Osteocyte (in vitro differentiated cells): ENCODE data around the gene COL4A6. TPM values are rescaled to one million over a fixed set of nuclear protein-coding genes. Genes with fewer than 3 reads are reported as not detected.

Experiments used
- DNase-seq: peaks from one replicate; pipeline ENCODE4 v3.0.0; 2021; ENCODE audit warnings: mixed read lengths; ENCODE audit not compliant: unreplicated experiment; ENCODE audit errors: extremely low spot score
- H3K27ac Mint-ChIP-seq: one replicate; pipeline ENCODE4 v1.8.0; 2021; ENCODE audit warnings: mild to moderate bottlenecking, mixed read lengths; ENCODE audit not compliant: unreplicated experiment
- H3K27me3 Mint-ChIP-seq: one replicate; pipeline ENCODE4 v1.8.0; 2021; ENCODE audit warnings: mixed read lengths; ENCODE audit not compliant: unreplicated experiment
- H3K36me3 Mint-ChIP-seq: one replicate; pipeline ENCODE4 v1.8.0; 2021; ENCODE audit warnings: mixed read lengths; ENCODE audit not compliant: unreplicated experiment
- H3K4me1 Mint-ChIP-seq: one replicate; pipeline ENCODE4 v1.8.0; 2021; ENCODE audit warnings: mixed read lengths; ENCODE audit not compliant: unreplicated experiment
- H3K4me3 Mint-ChIP-seq: one replicate; pipeline ENCODE4 v1.8.0; 2021; ENCODE audit warnings: mild to moderate bottlenecking, moderate library complexity, mixed read lengths; ENCODE audit not compliant: unreplicated experiment
- H3K9me3 Mint-ChIP-seq: one replicate; pipeline ENCODE4 v1.8.0; 2021; ENCODE audit warnings: mixed read lengths; ENCODE audit not compliant: unreplicated experiment
- total RNA-seq: library from RNA; stranded (reverse); gene quantifications from 2 replicates; pipeline ENCODE4 v1.2.1, GENCODE V29; 2021
- TF ChIP-seq, protein P1 (sequence below): fragments of 200-600 bp; sonication (generic); IDR thresholded peaks from 2 replicates; pipeline ENCODE4 v1.5.0; 2021; ENCODE audit warnings: antibody characterized with exemption, mild to moderate bottlenecking, moderate library complexity

Gene COL4A6
- total RNA-seq, 1 donor from 2014 or later: 36.2 TPM

DNA sequence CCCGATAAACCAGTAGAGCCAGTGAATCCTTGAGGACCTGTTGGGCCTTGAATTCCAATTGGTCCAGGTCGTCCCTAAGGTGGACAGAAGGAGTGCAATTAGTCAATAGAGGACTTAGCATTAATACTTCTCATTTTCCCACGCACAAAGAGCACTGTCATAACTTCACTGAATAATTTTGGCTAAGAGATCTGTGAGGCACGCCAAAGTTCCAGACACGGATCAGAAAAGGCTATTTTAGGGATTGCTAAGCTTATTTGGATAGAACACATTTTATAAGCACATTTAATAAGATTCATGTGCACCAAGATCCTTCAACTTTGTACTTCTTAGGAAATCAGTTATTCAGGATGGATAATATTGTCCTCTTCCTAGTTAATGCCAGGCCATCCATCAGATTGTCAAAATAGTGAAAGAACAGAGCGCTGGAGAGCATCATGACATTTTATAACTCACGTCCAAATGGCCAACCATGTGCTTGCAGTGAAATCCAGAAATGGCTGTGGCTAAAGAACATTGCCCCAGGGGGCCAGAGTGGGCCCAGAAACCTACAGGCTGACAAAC, 216.8 kb downstream of the COL4A6 start:
- Mint-ChIP-seq H3K4me3 (no peak overlapping the region), H3K27me3 (no peaks in the 10 kb centered on the region), H3K27ac (no peak overlapping the region), H3K9me3 (no peaks in the 10 kb centered on the region), H3K36me3 (peaks cover 2% of the 10 kb centered on the region), H3K4me1 (peaks cover 15% of the 10 kb centered on the region)
- TF ChIP-seq, protein P1, sequence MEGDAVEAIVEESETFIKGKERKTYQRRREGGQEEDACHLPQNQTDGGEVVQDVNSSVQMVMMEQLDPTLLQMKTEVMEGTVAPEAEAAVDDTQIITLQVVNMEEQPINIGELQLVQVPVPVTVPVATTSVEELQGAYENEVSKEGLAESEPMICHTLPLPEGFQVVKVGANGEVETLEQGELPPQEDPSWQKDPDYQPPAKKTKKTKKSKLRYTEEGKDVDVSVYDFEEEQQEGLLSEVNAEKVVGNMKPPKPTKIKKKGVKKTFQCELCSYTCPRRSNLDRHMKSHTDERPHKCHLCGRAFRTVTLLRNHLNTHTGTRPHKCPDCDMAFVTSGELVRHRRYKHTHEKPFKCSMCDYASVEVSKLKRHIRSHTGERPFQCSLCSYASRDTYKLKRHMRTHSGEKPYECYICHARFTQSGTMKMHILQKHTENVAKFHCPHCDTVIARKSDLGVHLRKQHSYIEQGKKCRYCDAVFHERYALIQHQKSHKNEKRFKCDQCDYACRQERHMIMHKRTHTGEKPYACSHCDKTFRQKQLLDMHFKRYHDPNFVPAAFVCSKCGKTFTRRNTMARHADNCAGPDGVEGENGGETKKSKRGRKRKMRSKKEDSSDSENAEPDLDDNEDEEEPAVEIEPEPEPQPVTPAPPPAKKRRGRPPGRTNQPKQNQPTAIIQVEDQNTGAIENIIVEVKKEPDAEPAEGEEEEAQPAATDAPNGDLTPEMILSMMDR: no peak
- DNase-seq: no peak

DNA sequence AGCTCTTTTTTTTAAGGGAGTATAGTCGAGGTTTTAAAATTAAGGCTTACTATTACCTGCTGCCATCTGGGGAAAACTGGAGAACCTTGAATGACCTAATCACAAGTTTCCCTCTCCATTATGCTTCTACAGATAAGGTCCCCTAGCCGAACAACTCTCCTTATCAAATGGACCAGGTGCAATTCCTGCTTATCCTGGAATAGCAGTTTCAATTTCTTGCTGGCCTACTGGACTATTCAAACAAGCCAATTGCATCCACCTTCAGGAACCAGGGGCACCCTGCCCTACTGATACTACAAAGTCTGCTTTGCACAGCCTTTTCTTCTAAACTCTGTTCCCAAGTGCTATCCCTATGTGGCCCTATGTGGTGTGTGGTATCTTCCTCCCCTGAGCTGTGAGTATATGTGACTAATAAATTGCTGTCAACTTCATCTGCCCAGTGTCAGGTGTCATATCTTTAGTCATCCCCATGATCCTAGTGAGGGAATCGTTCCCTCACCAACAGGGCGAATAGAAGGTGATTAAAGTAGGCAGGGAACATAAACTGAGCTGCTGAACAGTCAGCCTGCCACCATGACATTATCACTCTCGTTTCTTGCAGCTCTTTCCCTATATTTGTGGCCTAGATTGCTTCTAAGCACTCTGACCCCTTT, 218.1 kb downstream of the COL4A6 start:
- H3K4me3 Mint-ChIP-seq: no peak overlapping the region
- H3K27me3 Mint-ChIP-seq: no peaks in the 10 kb centered on the region
- peaks cover 2% of the 10 kb centered on the region for H3K36me3 Mint-ChIP-seq
- DNase-seq: no peak
- no peak overlapping the region for H3K27ac Mint-ChIP-seq
- peaks cover 10% of the 10 kb centered on the region for H3K4me1 Mint-ChIP-seq
- TF ChIP-seq, protein P1: no peak
- no peaks in the 10 kb centered on the region for H3K9me3 Mint-ChIP-seq

DNA sequence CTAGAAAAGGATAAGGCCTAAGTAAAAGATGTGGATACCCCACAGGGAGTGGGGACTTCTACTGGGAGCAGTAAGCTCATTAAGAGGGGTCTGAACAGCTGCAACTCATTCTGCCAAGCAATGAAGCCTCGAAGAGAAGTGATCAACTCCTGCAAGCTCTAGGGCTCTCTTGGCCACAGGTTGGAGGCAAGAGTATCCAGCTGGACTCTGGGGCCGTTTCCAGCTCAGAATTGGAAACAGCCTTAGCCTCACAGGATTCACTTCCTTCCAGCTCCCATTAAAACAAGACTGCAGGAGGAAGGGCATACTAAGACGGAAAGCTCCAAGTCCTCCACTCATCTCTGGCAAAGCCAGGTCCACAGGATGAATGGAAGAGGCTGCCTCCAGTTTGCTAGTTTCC, 220.3 kb downstream of the COL4A6 start:
- Mint-ChIP-seq H3K36me3 (peaks cover 5% of the 10 kb centered on the region), H3K4me3 (no peak overlapping the region), H3K27ac (no peak overlapping the region), H3K4me1 (peaks cover 4% of the 10 kb centered on the region), H3K9me3 (no peaks in the 10 kb centered on the region), H3K27me3 (no peaks in the 10 kb centered on the region)
- TF ChIP-seq, protein P1: no peak
- DNase-seq: no peak

DNA sequence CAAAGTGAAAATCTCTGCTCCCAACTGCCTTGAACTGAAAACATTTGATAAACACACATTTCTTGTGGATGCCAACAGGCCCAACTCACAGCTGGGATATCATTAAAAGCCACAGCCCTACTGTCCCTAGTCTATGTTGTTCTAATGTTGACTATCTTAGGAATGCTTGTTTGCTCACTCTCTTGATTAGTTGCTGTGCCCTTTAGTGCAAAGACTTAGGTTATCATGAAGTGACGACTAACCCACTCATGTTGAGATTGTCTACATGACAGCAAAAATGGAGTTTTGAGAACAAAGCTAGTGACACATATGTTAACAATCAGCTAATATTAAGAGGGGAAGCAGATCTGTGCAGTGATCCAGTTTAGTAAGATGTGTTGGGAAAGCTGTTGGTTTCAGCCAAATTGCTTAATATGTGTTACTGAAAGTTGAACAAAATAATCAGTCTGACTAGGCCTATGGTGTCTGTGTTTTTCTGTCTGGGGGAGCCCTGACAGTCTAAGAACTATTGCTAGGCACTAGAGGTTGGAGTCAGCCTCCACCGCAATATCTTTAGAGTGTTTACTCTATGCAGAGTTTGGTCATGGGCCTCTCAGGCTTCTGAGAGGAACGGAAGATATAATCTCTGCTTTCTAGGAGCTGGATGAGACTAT, 221.2 kb downstream of the COL4A6 start:
- TF ChIP-seq, protein P1: no peak
- Mint-ChIP-seq H3K36me3 (peaks cover 5% of the 10 kb centered on the region), H3K27me3 (no peaks in the 10 kb centered on the region), H3K4me3 (no peak overlapping the region), H3K27ac (no peak overlapping the region), H3K4me1 (peaks cover 4% of the 10 kb centered on the region), H3K9me3 (no peaks in the 10 kb centered on the region)
- no peak for DNase-seq

DNA sequence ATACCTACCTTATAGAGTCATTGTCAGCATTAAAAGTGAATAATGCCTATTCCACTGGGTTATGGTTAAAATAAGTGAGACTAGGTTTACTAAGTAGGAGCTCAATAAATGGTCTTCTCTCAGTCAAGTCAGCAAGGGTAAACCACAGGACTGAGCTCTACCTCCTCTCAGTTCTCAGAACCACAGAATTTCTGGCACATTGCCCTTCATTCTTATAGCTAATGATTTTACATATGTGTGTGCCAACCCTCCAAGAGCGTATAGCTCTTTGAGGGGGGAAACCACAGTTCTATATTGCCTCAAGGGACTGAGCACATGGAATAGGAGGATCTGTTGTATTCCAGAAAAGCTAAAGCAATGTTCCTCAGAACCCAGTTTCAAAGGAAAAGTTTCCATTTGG, 221.8 kb downstream of the COL4A6 start:
- Mint-ChIP-seq H3K9me3 (no peaks in the 10 kb centered on the region), H3K27me3 (no peaks in the 10 kb centered on the region), H3K4me1 (peaks cover 4% of the 10 kb centered on the region), H3K36me3 (peaks cover 5% of the 10 kb centered on the region), H3K27ac (no peak overlapping the region), H3K4me3 (no peak overlapping the region)
- DNase-seq: no peak
- TF ChIP-seq, protein P1: no peak
